Measurements from ENCODE around the gene YWHAE. TPM values are rescaled to one million over a fixed set of nuclear protein-coding genes. Genes with fewer than 3 reads are reported as not detected.
"Not testable (repeated sequence)": the region's sequence is repeated elsewhere in the genome, so short reads cannot be mapped to it uniquely, and the experiment has no call there.

YWHAE gene
- total RNA-seq, 4 donors from 2014 or later: 390 to 894 (median 580) TPM

GRCh38 chr17:1384905-1385435, 15.1 kb downstream of the YWHAE start:
- TF ChIP-seq POLR2A (IDR thresholded peaks at IDR 0.05) (no peak), CTCF (IDR thresholded peaks at IDR 0.05) (no peak)
- Histone ChIP-seq H3K4me3 (no peak overlapping the region), H3K36me3 (no peaks in the 10 kb centered on the region), H3K4me1 (peaks cover 12 to 22% of the 10 kb centered on the region in 2 donors), H3K27me3 (no peaks in the 10 kb centered on the region), H3K9me3 (no peaks in the 10 kb centered on the region), H3K27ac (peak overlapping the region in 1 of 2 donors; percentile 71)
- DNase-seq: no peak
- intact Hi-C loops (cut with DNase I; ENCODE audit: low total_unique reads): no loop called here

- intact Hi-C loops (cut with DNase I; ENCODE audit: low total_unique reads): no loop called here
- no peak for DNase-seq
- Histone ChIP-seq H3K4me3 (no peak overlapping the region), H3K27ac (peak overlapping the region; percentile 74 to 83), H3K27me3 (no peaks in the 10 kb centered on the region), H3K9me3 (no peaks in the 10 kb centered on the region), H3K4me1 (peaks cover under 1 to 35% of the 10 kb centered on the region in 2 donors), H3K36me3 (no peaks in the 10 kb centered on the region)
- TF ChIP-seq POLR2A (IDR thresholded peaks at IDR 0.05) (no peak), CTCF (IDR thresholded peaks at IDR 0.05) (no peak)
Measured at GRCh38 chr17:1379930-1380313, 20.1 kb downstream of the YWHAE start.

- Histone ChIP-seq H3K36me3 (no peaks in the 10 kb centered on the region), H3K4me1 (peaks cover 4 to 38% of the 10 kb centered on the region in 2 donors), H3K9me3 (no peaks in the 10 kb centered on the region), H3K27me3 (no peaks in the 10 kb centered on the region), H3K27ac (peak overlapping the region; percentile 74 to 83), H3K4me3 (no peak overlapping the region)
- no peak for TF ChIP-seq CTCF (IDR thresholded peaks at IDR 0.05)
- no peak for TF ChIP-seq POLR2A (IDR thresholded peaks at IDR 0.05)
- no peak for DNase-seq
- intact Hi-C loops (cut with DNase I; ENCODE audit: low total_unique reads): no loop called here
Measured at GRCh38 chr17:1379208-1379929, 20.7 kb downstream of the YWHAE start.

GRCh38 chr17:1378476-1378860, 21.6 kb downstream of the YWHAE start:
- H3K4me3 ChIP-seq; intact Hi-C loops (cut with DNase I; ENCODE audit: low total_unique reads); H3K27me3 ChIP-seq; DNase-seq; H3K9me3 ChIP-seq; H3K36me3 ChIP-seq: not testable (repeated sequence)
- peak overlapping the region; percentile 74 to 83 for H3K27ac ChIP-seq
- peaks cover 11 to 41% of the 10 kb centered on the region in 2 donors for H3K4me1 ChIP-seq

- Histone ChIP-seq H3K27ac (peak overlapping the region; percentile 74 to 83), H3K4me1 (peaks cover 15 to 41% of the 10 kb centered on the region in 2 donors), H3K27me3 (no peaks in the 10 kb centered on the region), H3K36me3 (no peaks in the 10 kb centered on the region), H3K9me3 (no peaks in the 10 kb centered on the region), H3K4me3 (no peak overlapping the region)
- intact Hi-C loops (cut with DNase I; ENCODE audit: low total_unique reads): no loop called here
- no peak for TF ChIP-seq CTCF (IDR thresholded peaks at IDR 0.05)
- no peak for TF ChIP-seq POLR2A (IDR thresholded peaks at IDR 0.05)
- DNase-seq: no peak
Measured at GRCh38 chr17:1377334-1377733, 22.7 kb downstream of the YWHAE start.

Data from uterus (tissue), 4 donors.